Smooth muscle cell of the umbilical artery (primary cell): ENCODE measurements around the gene SGO1. TPM values are rescaled to one million over a fixed set of nuclear protein-coding genes. Genes with fewer than 3 reads are reported as not detected.

Experiments
- total RNA-seq: library from RNA; depleted of rRNA; stranded (reverse); fragments of >200 nt; gene quantifications from 2 replicates; pipeline ENCODE4 v1.2.3, GENCODE V29; 2014

Gene SGO1
- 0.59 and 4.9 TPM in 2 replicates for total RNA-seq

GRCh38 chr3:20185679-20186599 lies at the start of gene SGO1:
SGO1 (minus strand) TSS chr3:20186206; CDS start chr3:20184027, 2,179 bp downstream.

Other genes with a start within 250 kb of the SGO1 start
- gene RAB5A, start 239.1 kb downstream of the SGO1 start, total RNA-seq, result 58.5 and 77.3 TPM in 2 replicates
- gene PP2D1, start 173.9 kb downstream of the SGO1 start, total RNA-seq, result not detected in 2 replicates
- gene KAT2B, start 145.8 kb downstream of the SGO1 start, total RNA-seq, result 4.8 and 6.8 TPM in 2 replicates